OCI-LY1 (cell line): ENCODE results near the gene MYH7.

Experiments used
- CTCF ChIP-seq: fragments of 200-600 bp; sonication (generic), shearing (Covaris generic); IDR thresholded peaks from 2 replicates; pipeline ENCODE4 v1.5.1; 2017; ENCODE audit warnings: mild to moderate bottlenecking, antibody characterized with exemption, low read length, moderate library complexity, mixed read lengths
- EZH2 ChIP-seq: fragments of 200-600 bp; sonication (generic), shearing (Covaris generic); IDR thresholded peaks from 2 replicates; pipeline ENCODE4 v1.8.0; 2017; ENCODE audit warnings: borderline replicate concordance, mixed run types, mild to moderate bottlenecking, antibody characterized with exemption, low read length, moderate library complexity, mixed read lengths

GRCh38 chr14:23401291-23401690 is 34.2 kb downstream of the MYH7 start:
- TF ChIP-seq CTCF (no peak), EZH2 (no peak)
